K562 (cell line): ENCODE results near the gene PGAM2. TPM values are rescaled to one million over a fixed set of nuclear protein-coding genes. Genes with fewer than 3 reads are reported as not detected.

Experiments used
- ATAC-seq: fragments of 200-7000 bp; cut with Tn5 transposase; 3 replicates; pipeline ENCODE4 v1.9.1; 2020; ENCODE audit warnings: moderate library complexity
- BruUV-seq: library from RNA; stranded (reverse); fragments of 400-500 nt; replicated peaks from 2 replicates; lab custom pipeline; 2021; lab: Mats Ljungman, UMichigan
- CTCF ChIA-PET: fragments of 300-600 bp; formaldehyde crosslinking; extraction: SDS; loops from one replicate; lab custom pipeline; 2021; ENCODE audit warnings: low intra/inter-chr PET ratio; lab: Yijun Ruan, JAX
- POLR2A ChIA-PET: fragments of 300-600, 350-650 bp; sonication (Branson Sonifier 250); formaldehyde crosslinking; extraction: SDS; loops from one replicate; lab custom pipeline; 2021; ENCODE audit warnings: antibody characterized with exemption, inconsistent platforms; lab: Yijun Ruan, JAX
- DNase-seq, 4 experiments: peaks; one replicate each; pipeline versions ENCODE4 v3.0.0 to v3.0.0-alpha.2; 2011 to 2018; ENCODE audit warnings: low spot score in 3 of 4, mixed read lengths in 3 of 4; ENCODE audit errors: extremely low read depth in 1 of 4
- FAIRE-seq: peaks from 2 replicates; lab custom pipeline; 2011; peaks lifted over from hg19 to GRCh38; lab: Jason Lieb, UNC
- H2AFZ ChIP-seq: 2 replicates; pipeline ENCODE4 v1.6.0; 2011; ENCODE audit warnings: low read depth, low read length, control low read depth, inconsistent platforms
- H3K27ac ChIP-seq: fragments of 200-600 bp; 3 replicates; pipeline ENCODE4 v1.8.0; 2011; ENCODE audit warnings: low read depth, mild to moderate bottlenecking, control low read depth, inconsistent platforms, low read length, moderate library complexity, mixed read lengths; ENCODE audit errors: extremely low read depth
- H3K27me3 ChIP-seq, 2 experiments: fragments of 300-600 bp in 1 of 2; 2 replicates in 1 of 2; 3 replicates in 1 of 2; pipeline versions ENCODE4 v1.6.0 to v1.8.0; 2011; ENCODE audit warnings: inconsistent platforms in 2 of 2, low read length in 2 of 2, mild to moderate bottlenecking in 1 of 2, mixed read lengths in 1 of 2, moderate library complexity in 1 of 2; ENCODE audit not compliant: control insufficient read depth in 2 of 2, insufficient read depth in 2 of 2
- H3K36me3 ChIP-seq: fragments of 300-600 bp; 3 replicates; pipeline ENCODE4 v1.8.0; 2011; ENCODE audit warnings: mild to moderate bottlenecking, low read length, inconsistent platforms; ENCODE audit not compliant: control insufficient read depth, insufficient read depth
- H3K4me1 ChIP-seq, 2 experiments: fragments of 200-600 bp in 1 of 2; replicated peaks in 1 of 2; 2 replicates in 1 of 2; 3 replicates in 1 of 2; pipeline versions ENCODE4 v1.5.1 to v1.8.0; 2011; ENCODE audit warnings: inconsistent platforms in 2 of 2, low read length in 2 of 2, mild to moderate bottlenecking in 1 of 2, mixed read lengths in 1 of 2, moderate library complexity in 1 of 2; ENCODE audit not compliant: control insufficient read depth in 2 of 2, insufficient read depth in 2 of 2
- H3K4me2 ChIP-seq: 2 replicates; pipeline ENCODE4 v1.6.1; 2011; ENCODE audit warnings: low read length, control low read depth, inconsistent platforms, mixed read lengths; ENCODE audit not compliant: insufficient read depth
- H3K4me3 ChIP-seq: fragments of 200-600 bp; sonication (generic), shearing (Covaris generic); 2 replicates; pipeline ENCODE4 v1.5.1; 2016; ENCODE audit warnings: control low read depth, inconsistent platforms
- H3K79me2 ChIP-seq: fragments of 200-600 bp; 3 replicates; pipeline ENCODE4 v1.8.0; 2011; ENCODE audit warnings: low read length, inconsistent platforms; ENCODE audit not compliant: control insufficient read depth, insufficient read depth
- H3K9ac ChIP-seq, 2 experiments: 2 replicates each; pipeline versions ENCODE4 v1.6.0 to v1.6.1; 2011; ENCODE audit warnings: low read depth in 2 of 2, low read length in 2 of 2, control low read depth in 1 of 2, inconsistent platforms in 1 of 2, mild to moderate bottlenecking in 1 of 2, mixed read lengths in 1 of 2; ENCODE audit not compliant: insufficient read depth in 1 of 2
- H3K9me1 ChIP-seq: one replicate; pipeline ENCODE4 v1.6.0; 2011; ENCODE audit warnings: inconsistent platforms, mild to moderate bottlenecking, low read length, moderate library complexity; ENCODE audit not compliant: control insufficient read depth, insufficient read depth
- H3K9me3 ChIP-seq: replicated peaks from 2 replicates; pipeline ENCODE4 v1.5.1; 2011; ENCODE audit warnings: low read depth, low read length, inconsistent platforms; ENCODE audit not compliant: control insufficient read depth, insufficient read depth
- H4K20me1 ChIP-seq: replicated peaks from 2 replicates; pipeline ENCODE4 v1.6.1; 2011; ENCODE audit warnings: low read length, inconsistent platforms, mixed read lengths; ENCODE audit not compliant: control insufficient read depth, insufficient read depth
- ATF7 ChIP-seq: fragments of 450-650 bp; IDR thresholded peaks from 2 replicates; pipeline ENCODE4 v1.7.1; 2014; ENCODE audit warnings: mild to moderate bottlenecking, moderate library complexity
- FOXK2 ChIP-seq, 2 experiments: fragments of 450-650 bp; IDR thresholded peaks in 1 of 2; conservative IDR thresholded peaks in 1 of 2; 2 replicates each; pipeline ENCODE4 v1.6.1; 2016; ENCODE audit warnings: low read depth in 2 of 2, mild to moderate bottlenecking in 1 of 2
- FOXP1 ChIP-seq: sonication (generic); formaldehyde crosslinking; IDR thresholded peaks from 2 replicates; pipeline ENCODE4 v1.8.0; 2022; ENCODE audit warnings: mild to moderate bottlenecking, missing genetic modification reagents
- JUND ChIP-seq, 2 experiments: IDR thresholded peaks; 2 replicates in 1 of 2; 3 replicates in 1 of 2; pipeline ENCODE4 v1.6.1; 2011; ENCODE audit warnings: borderline replicate concordance in 2 of 2, low read depth in 2 of 2, low read length in 2 of 2, improper control_type of control experiment in 1 of 2, missing biosample characterization in 1 of 2, missing genetic modification characterization in 1 of 2, missing genetic modification reagents in 1 of 2
- SAFB2 ChIP-seq: fragments of 200-400 bp; formaldehyde crosslinking; IDR thresholded peaks from 2 replicates; pipeline ENCODE4 v1.6.1; 2018; ENCODE audit warnings: borderline replicate concordance, low read length, low read depth, moderate library complexity; ENCODE audit not compliant: severe bottlenecking
- TCF7L2 ChIP-seq: fragments of 150-350 bp; IDR thresholded peaks from 2 replicates; pipeline ENCODE4 v1.6.1; 2016; ENCODE audit warnings: low read depth, mild to moderate bottlenecking, low read length, moderate library complexity
- YBX1 ChIP-seq: fragments of 450-650 bp; IDR thresholded peaks from 2 replicates; pipeline ENCODE4 v1.7.1; 2016; ENCODE audit warnings: mild to moderate bottlenecking
- ZNF263 ChIP-seq: sonication (generic); formaldehyde crosslinking; IDR thresholded peaks from 2 replicates; pipeline ENCODE4 v1.8.0; 2022; ENCODE audit warnings: mild to moderate bottlenecking, missing genetic modification reagents, borderline replicate concordance
- WGBS: fragments of 100-300 bp; shearing (Covaris generic); methylation state at CpG from one replicate; pipeline ENCODE4 v1.1.6; 2016; ENCODE audit warnings: low coverage, mixed read lengths; ENCODE audit not compliant: insufficient coverage; ENCODE audit errors: missing lambda C conversion rate; 5-methylcytosine and 5-hydroxymethylcytosine counted together
- in situ Hi-C: fragments of 300-500 bp; cut with MboI; formaldehyde crosslinking; loops from 4 replicates; pipeline ENCODE4 v1.15.0; 2018; ENCODE audit warnings: inconsistent platforms, mixed read lengths
- intact Hi-C: fragments of 100-400 bp; cut with micrococcal nuclease; formaldehyde crosslinking; loops from 2 replicates; pipeline ENCODE4 v1.14.2; 2022
- polyA plus RNA-seq, 8 experiments: library from polyadenylated mRNA; depleted of rRNA in 4 of 8; stranded (reverse) in 5 of 8; unstranded in 3 of 8; fragments of >200 nt; fragmentation: Nextera tagmentation in 2 of 8; fragmentation: Illumina TruSeq in 1 of 8; extraction: Ambion mirVana in 2 of 8; extraction: Trizol in 1 of 8; gene quantifications; 2 replicates each; pipeline versions ENCODE4 v1.2.1 to v1.2.3, GENCODE V29; 2011 to 2014; ENCODE audit warnings: inconsistent platforms in 1 of 8, missing spikeins in 1 of 8
- total RNA-seq, 7 experiments: library from RNA; depleted of rRNA in 6 of 7; stranded (reverse); fragments of >200 nt in 6 of 7; fragmentation: Illumina TruSeq in 2 of 7; extraction: Trizol in 2 of 7; gene quantifications; 2 replicates each; pipeline versions ENCODE4 v1.2.1 to v1.2.3, GENCODE V29; 2011 to 2021; ENCODE audit warnings: low replicate concordance in 1 of 7
- TF ChIP-seq, protein P1 (sequence below), 2 experiments: fragments of 450-650 bp in 1 of 2; IDR thresholded peaks; 2 replicates each; pipeline ENCODE4 v1.6.1; 2011 to 2017; ENCODE audit warnings: low read depth in 2 of 2, antibody characterized with exemption in 1 of 2, borderline replicate concordance in 1 of 2, low read length in 1 of 2, mild to moderate bottlenecking in 1 of 2, mixed read lengths in 1 of 2; ENCODE audit not compliant: control insufficient read depth in 1 of 2
- TF ChIP-seq, protein P2 (sequence below): fragments of 200-800 bp; sonication (Bioruptor generic); IDR thresholded peaks from 2 replicates; pipeline ENCODE4 v1.6.1; 2017; ENCODE audit warnings: missing genetic modification characterization, missing compliant biosample characterization
- TF ChIP-seq, protein P3 (sequence below): fragments of 250-450 bp; sonication (Bioruptor Pico); IDR thresholded peaks from 2 replicates; pipeline ENCODE4 v1.4.0; 2020; ENCODE audit warnings: mild to moderate bottlenecking, moderate library complexity, borderline replicate concordance

Gene PGAM2
- total and polyA plus RNA-seq, 9 of the 15 experiments (the other 6 are each of a cell fraction or from before 2014, with no cell fraction given), result not detected

DNA sequence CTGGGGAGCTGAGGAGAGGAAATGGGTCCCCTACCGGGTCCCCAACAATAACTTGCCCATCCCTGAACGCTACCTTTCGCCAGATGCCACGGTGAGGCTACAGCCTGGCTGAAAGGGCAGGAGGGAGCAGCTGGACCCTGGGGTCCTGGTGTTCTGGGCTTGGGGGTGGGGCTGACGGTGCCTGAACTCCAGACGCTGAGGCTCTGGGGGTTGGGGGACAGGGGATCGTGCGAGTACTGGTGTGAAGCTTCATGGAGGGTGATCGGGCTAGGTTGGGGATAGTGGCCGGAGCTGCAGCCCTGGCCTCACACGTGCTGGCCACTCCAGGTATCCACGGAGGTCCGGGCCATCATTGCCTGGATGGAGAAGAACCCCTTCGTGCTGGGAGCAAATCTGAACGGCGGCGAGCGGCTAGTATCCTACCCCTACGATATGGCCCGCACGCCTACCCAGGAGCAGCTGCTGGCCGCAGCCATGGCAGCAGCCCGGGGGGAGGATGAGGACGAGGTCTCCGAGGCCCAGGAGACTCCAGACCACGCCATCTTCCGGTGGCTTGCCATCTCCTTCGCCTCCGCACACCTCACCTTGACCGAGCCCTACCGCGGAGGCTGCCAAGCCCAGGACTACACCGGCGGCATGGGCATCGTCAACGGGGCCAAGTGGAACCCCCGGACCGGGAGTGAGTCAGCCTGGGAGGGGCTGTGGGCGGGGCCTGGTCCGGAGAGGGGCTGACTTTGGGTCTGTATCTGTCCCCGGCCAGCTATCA lies 47.0 kb upstream of the PGAM2 start:
- peak overlapping the region; percentile 76 for H3K4me2 ChIP-seq
- ChIA-PET POLR2A (interaction anchor here (0.6 to 2.5 kb wide), 10 partner anchors 8 to 1597 kb away, joined by 3 to 10 read pairs (median 3); partner anchors contain the start of gene POLD2), CTCF (no interaction called here)
- H3K4me3 ChIP-seq, result peak overlapping the region; percentile 6
- H4K20me1 ChIP-seq, result peaks cover 31% of the 10 kb centered on the region
- in situ Hi-C loops, result no loop called here
- peak overlapping the region in 1 of 2 experiments; percentile 66; a peak in 2 of 4 replicates for H3K9ac ChIP-seq
- H3K27me3 ChIP-seq, result peaks cover 2 to 27% of the 10 kb centered on the region in 2 experiments; a peak in 3 of 5 replicates
- H3K79me2 ChIP-seq, result no peaks in the 10 kb centered on the region
- H3K27ac ChIP-seq, result no peak overlapping the region
- WGBS, result 5% methylated on average over 38 of the region's 41 CpGs
- H3K4me1 ChIP-seq, result peaks cover 10 to 59% of the 10 kb centered on the region in 2 experiments; a peak in 4 of 5 replicates
- intact Hi-C loops, result no loop called here
- FAIRE-seq (peak; percentile 62), ATAC-seq (peak; percentile 69), DNase-seq (peak; percentile 64 to 83 (median 78))
- no peaks in the 10 kb centered on the region for H3K9me3 ChIP-seq
- peaks cover 32% of the 10 kb centered on the region; the same call in 2 of the 3 replicates for H3K36me3 ChIP-seq
- H3K9me1 ChIP-seq, result peaks cover 9% of the 10 kb centered on the region
- no TSS peak for BruUV-seq
- H2AFZ ChIP-seq, result no peak overlapping the region; the same call in 1 of the 2 replicates
- peak; percentile 56 for TF ChIP-seq FOXP1 (CRISPR knock-in tag)
- peak in 1 of 2 experiments; percentile 98; a peak in 2 of 4 replicates for TF ChIP-seq FOXK2 (conservative IDR thresholded peaks at IDR 0.05 in 1 of 2, IDR thresholded peaks at IDR 0.05 in 1 of 2; ENCODE audit: low read depth in 2 of 2)
- no peak for TF ChIP-seq SAFB2
- TF ChIP-seq, protein P1, sequence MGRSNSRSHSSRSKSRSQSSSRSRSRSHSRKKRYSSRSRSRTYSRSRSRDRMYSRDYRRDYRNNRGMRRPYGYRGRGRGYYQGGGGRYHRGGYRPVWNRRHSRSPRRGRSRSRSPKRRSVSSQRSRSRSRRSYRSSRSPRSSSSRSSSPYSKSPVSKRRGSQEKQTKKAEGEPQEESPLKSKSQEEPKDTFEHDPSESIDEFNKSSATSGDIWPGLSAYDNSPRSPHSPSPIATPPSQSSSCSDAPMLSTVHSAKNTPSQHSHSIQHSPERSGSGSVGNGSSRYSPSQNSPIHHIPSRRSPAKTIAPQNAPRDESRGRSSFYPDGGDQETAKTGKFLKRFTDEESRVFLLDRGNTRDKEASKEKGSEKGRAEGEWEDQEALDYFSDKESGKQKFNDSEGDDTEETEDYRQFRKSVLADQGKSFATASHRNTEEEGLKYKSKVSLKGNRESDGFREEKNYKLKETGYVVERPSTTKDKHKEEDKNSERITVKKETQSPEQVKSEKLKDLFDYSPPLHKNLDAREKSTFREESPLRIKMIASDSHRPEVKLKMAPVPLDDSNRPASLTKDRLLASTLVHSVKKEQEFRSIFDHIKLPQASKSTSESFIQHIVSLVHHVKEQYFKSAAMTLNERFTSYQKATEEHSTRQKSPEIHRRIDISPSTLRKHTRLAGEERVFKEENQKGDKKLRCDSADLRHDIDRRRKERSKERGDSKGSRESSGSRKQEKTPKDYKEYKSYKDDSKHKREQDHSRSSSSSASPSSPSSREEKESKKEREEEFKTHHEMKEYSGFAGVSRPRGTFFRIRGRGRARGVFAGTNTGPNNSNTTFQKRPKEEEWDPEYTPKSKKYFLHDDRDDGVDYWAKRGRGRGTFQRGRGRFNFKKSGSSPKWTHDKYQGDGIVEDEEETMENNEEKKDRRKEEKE (IDR thresholded peaks at IDR 0.05; ENCODE audit: borderline replicate concordance in 1 of 2, control insufficient read depth in 1 of 2, low read depth in 2 of 2, low read length in 1 of 2), result peak in 1 of 2 experiments; percentile 88; a peak in 2 of 4 replicates
- no peak for TF ChIP-seq YBX1
- TF ChIP-seq ATF7, result peak; percentile 99
- TF ChIP-seq, protein P2, sequence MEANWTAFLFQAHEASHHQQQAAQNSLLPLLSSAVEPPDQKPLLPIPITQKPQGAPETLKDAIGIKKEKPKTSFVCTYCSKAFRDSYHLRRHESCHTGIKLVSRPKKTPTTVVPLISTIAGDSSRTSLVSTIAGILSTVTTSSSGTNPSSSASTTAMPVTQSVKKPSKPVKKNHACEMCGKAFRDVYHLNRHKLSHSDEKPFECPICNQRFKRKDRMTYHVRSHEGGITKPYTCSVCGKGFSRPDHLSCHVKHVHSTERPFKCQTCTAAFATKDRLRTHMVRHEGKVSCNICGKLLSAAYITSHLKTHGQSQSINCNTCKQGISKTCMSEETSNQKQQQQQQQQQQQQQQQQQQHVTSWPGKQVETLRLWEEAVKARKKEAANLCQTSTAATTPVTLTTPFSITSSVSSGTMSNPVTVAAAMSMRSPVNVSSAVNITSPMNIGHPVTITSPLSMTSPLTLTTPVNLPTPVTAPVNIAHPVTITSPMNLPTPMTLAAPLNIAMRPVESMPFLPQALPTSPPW (CRISPR knock-in tag), result peak; percentile 42; the same call in 1 of the 2 replicates
- peak; percentile 25; the same call in 1 of the 2 replicates for TF ChIP-seq ZNF263 (CRISPR knock-in tag)
- peak; percentile 72; the same call in 1 of the 2 replicates for TF ChIP-seq TCF7L2
- peak; percentile 77 for TF ChIP-seq JUND (IDR thresholded peaks at IDR 0.05; ENCODE audit: borderline replicate concordance, low read depth, low read length)
- peak; percentile 30; the same call in 1 of the 3 replicates for TF ChIP-seq JUND (tag; IDR thresholded peaks at IDR 0.05; ENCODE audit: borderline replicate concordance, low read depth, low read length)
- TF ChIP-seq, protein P3, sequence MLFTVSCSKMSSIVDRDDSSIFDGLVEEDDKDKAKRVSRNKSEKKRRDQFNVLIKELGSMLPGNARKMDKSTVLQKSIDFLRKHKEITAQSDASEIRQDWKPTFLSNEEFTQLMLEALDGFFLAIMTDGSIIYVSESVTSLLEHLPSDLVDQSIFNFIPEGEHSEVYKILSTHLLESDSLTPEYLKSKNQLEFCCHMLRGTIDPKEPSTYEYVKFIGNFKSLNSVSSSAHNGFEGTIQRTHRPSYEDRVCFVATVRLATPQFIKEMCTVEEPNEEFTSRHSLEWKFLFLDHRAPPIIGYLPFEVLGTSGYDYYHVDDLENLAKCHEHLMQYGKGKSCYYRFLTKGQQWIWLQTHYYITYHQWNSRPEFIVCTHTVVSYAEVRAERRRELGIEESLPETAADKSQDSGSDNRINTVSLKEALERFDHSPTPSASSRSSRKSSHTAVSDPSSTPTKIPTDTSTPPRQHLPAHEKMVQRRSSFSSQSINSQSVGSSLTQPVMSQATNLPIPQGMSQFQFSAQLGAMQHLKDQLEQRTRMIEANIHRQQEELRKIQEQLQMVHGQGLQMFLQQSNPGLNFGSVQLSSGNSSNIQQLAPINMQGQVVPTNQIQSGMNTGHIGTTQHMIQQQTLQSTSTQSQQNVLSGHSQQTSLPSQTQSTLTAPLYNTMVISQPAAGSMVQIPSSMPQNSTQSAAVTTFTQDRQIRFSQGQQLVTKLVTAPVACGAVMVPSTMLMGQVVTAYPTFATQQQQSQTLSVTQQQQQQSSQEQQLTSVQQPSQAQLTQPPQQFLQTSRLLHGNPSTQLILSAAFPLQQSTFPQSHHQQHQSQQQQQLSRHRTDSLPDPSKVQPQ (CRISPR knock-in tag), result no peak
